Measurements from ENCODE around the gene PHLDA2. TPM values are rescaled to one million over a fixed set of nuclear protein-coding genes. Genes with fewer than 3 reads are reported as not detected.

The PHLDA2 gene
- total RNA-seq, 1 donor from 2014 or later: 7.2 TPM

GRCh38 chr11:2922655-2923054 is 6.6 kb downstream of the PHLDA2 start:
- TF ChIP-seq, protein P1, sequence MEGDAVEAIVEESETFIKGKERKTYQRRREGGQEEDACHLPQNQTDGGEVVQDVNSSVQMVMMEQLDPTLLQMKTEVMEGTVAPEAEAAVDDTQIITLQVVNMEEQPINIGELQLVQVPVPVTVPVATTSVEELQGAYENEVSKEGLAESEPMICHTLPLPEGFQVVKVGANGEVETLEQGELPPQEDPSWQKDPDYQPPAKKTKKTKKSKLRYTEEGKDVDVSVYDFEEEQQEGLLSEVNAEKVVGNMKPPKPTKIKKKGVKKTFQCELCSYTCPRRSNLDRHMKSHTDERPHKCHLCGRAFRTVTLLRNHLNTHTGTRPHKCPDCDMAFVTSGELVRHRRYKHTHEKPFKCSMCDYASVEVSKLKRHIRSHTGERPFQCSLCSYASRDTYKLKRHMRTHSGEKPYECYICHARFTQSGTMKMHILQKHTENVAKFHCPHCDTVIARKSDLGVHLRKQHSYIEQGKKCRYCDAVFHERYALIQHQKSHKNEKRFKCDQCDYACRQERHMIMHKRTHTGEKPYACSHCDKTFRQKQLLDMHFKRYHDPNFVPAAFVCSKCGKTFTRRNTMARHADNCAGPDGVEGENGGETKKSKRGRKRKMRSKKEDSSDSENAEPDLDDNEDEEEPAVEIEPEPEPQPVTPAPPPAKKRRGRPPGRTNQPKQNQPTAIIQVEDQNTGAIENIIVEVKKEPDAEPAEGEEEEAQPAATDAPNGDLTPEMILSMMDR (IDR thresholded peaks at IDR 0.05): no peak
- Histone ChIP-seq H3K4me1 (no peaks in the 10 kb centered on the region), H3K27ac (no peak overlapping the region), H3K4me3 (no peak overlapping the region), H3K9me3 (no peaks in the 10 kb centered on the region), H3K36me3 (no peaks in the 10 kb centered on the region), H3K27me3 (ENCODE audit: low read depth) (peaks cover under 1% of the 10 kb centered on the region)
- DNase-seq: no peak
- no peak for ATAC-seq
- intact Hi-C loops (cut with DNase I): no loop called here

DNA sequence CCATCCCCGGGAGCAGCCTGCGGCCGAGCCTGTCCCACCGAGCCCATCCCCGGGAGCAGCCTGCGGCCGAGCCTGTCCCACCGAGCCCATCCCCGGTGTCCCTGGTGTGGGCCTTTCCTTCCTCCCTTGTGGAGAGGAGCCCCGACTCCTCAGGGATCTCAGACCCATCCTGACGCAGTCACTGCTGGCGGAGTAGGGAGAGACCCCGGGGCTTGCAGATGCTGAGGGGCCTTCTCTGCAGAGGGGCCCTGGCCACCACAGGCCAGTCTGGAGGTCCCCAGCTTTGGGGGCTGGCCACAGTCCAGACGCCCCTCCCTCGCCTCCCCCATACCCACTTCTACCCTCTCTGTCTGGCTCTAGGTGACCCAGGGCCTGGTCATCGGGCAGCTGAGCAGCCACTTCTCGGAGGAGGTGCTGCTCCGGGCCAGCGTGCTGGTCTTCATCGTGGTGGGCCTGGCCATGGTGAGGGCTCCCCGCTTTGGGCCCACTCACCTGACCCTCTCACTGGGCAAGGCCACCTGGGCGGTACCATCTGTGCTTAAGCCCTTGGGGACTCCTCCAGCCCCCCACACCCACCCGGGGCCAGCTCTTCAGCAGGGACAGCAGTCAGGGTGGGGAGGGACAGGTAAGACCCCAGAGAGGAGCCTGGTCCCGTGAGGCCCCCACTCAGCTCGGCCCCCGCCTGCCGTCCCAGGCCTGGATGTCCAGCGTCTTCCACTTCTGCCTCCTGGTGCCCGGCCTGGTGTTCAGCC is 7.3 kb downstream of the PHLDA2 start:
- TF ChIP-seq, protein P1 (IDR thresholded peaks at IDR 0.05): no peak
- Histone ChIP-seq H3K27ac (no peak overlapping the region), H3K9me3 (no peaks in the 10 kb centered on the region), H3K4me3 (no peak overlapping the region), H3K27me3 (ENCODE audit: low read depth) (no peaks in the 10 kb centered on the region), H3K4me1 (no peaks in the 10 kb centered on the region), H3K36me3 (no peaks in the 10 kb centered on the region)
- ATAC-seq: no peak
- no peak for DNase-seq
- intact Hi-C loops (cut with DNase I): no loop called here

DNA sequence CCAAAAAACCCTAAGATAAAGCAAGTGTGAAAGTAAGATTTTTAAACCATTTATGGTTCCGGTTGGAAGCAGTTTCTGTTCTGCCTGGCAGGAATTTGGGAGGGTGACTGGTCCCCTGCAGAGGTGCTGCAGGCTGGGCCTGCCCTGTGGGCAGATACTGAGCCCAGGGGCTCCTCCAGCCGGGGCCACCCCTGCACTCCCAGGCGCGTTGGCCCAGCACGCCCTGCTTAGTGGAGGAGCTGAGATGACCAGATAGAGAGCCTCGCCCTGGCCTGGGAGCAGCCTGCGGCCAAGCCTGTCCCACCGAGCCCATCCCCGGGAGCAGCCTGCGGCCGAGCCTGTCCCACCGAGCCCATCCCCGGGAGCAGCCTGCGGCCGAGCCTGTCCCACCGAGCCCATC is 8.0 kb downstream of the PHLDA2 start:
- intact Hi-C loops (cut with DNase I): no loop called here
- DNase-seq: no peak

DNA sequence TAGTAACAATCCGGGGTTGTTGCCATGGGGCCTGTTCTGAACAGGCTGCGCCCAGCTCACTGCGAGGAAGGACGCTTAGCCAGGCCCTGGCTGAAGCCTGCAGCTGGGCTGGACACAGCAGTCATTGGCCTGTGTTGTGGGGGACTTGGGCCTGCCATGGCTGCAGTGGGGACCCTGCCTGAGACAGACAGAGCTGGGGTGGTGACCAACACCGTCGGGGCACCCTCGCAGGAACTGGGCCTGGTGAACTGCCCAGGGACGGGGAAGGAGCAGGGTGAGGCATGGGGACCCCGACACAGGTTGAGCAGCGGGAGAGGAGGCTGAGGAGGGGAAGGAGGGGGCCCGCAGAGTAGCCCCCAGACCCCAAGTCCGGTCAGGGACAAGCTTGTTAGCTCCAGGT is 8.9 kb downstream of the PHLDA2 start:
- TF ChIP-seq, protein P1 (IDR thresholded peaks at IDR 0.05): no peak
- Histone ChIP-seq H3K4me3 (no peak overlapping the region), H3K36me3 (no peaks in the 10 kb centered on the region), H3K27ac (no peak overlapping the region), H3K27me3 (ENCODE audit: low read depth) (no peaks in the 10 kb centered on the region), H3K9me3 (no peaks in the 10 kb centered on the region), H3K4me1 (no peaks in the 10 kb centered on the region)
- no peak for ATAC-seq
- no peak for DNase-seq
- intact Hi-C loops (cut with DNase I): no loop called here

More for the DNA sequence above, 8.0 kb downstream of the PHLDA2 start:
- TF ChIP-seq, protein P1 (IDR thresholded peaks at IDR 0.05): no peak
- no peak for ATAC-seq
- Histone ChIP-seq H3K36me3 (no peaks in the 10 kb centered on the region), H3K27ac (no peak overlapping the region), H3K9me3 (no peaks in the 10 kb centered on the region), H3K4me1 (no peaks in the 10 kb centered on the region), H3K4me3 (no peak overlapping the region), H3K27me3 (ENCODE audit: low read depth) (no peaks in the 10 kb centered on the region)

GRCh38 chr11:2919837-2920236 is 9.4 kb downstream of the PHLDA2 start:
- H3K27me3 ChIP-seq (ENCODE audit: low read depth): no peaks in the 10 kb centered on the region
- no peak for DNase-seq
- intact Hi-C loops (cut with DNase I): no loop called here
- TF ChIP-seq, protein P1 (IDR thresholded peaks at IDR 0.05): no peak
- no peak overlapping the region for H3K27ac ChIP-seq
- H3K4me1 ChIP-seq: peaks cover 1% of the 10 kb centered on the region
- H3K9me3 ChIP-seq: no peaks in the 10 kb centered on the region
- ATAC-seq: no peak
- no peaks in the 10 kb centered on the region for H3K36me3 ChIP-seq
- H3K4me3 ChIP-seq: no peak overlapping the region

Data from lower lobe of right lung (tissue), 2 donors.